Psoas muscle (tissue), 8 donors: ENCODE measurements around the gene TMEM176A. TPM values are rescaled to one million over a fixed set of nuclear protein-coding genes. Genes with fewer than 3 reads are reported as not detected.
"Not testable (repeated sequence)": the region's sequence is repeated elsewhere in the genome, so short reads cannot be mapped to it uniquely, and the experiment has no call there.

ENCODE experiments used
- ATAC-seq, 4 donors: fragments of 200-7000 bp; cut with Tn5 transposase; one replicate each; pipeline ENCODE4 v1.9.1; 2020; ENCODE audit warnings: moderate library complexity in 3 of 4, mild to moderate bottlenecking in 2 of 4
- DNase-seq, 2 donors: peaks; one replicate each; pipeline ENCODE4 v3.0.0-alpha.2; 2020
- H3K27ac ChIP-seq: fragments of 200-600 bp; one replicate; pipeline ENCODE4 v1.8.0; 2022
- H3K27me3 ChIP-seq, 3 donors: fragments of 200-600 bp in 1 of 3; one replicate each; pipeline versions ENCODE4 v1.6.1 to v1.8.0; 2013 to 2022; ENCODE audit warnings: low read length in 2 of 3, mild to moderate bottlenecking in 2 of 3, moderate library complexity in 1 of 3; ENCODE audit not compliant: insufficient read depth in 3 of 3
- H3K36me3 ChIP-seq, 2 donors: fragments of 200-600 bp in 1 of 2; one replicate each; pipeline versions ENCODE4 v1.6.1 to v1.8.0; 2013 to 2022; ENCODE audit warnings: low read depth in 1 of 2, mild to moderate bottlenecking in 1 of 2, moderate library complexity in 1 of 2; ENCODE audit not compliant: insufficient read depth in 1 of 2
- H3K4me1 ChIP-seq: fragments of 200-600 bp; one replicate; pipeline ENCODE4 v1.8.0; 2022
- H3K4me3 ChIP-seq: fragments of 200-600 bp; one replicate; pipeline ENCODE4 v1.8.0; 2022; ENCODE audit warnings: mild to moderate bottlenecking
- H3K9me3 ChIP-seq: fragments of 200-600 bp; one replicate; pipeline ENCODE4 v1.8.0; 2022
- CTCF ChIP-seq: fragments of 200-600 bp; IDR thresholded peaks from one replicate; pipeline ENCODE4 v1.8.0; 2022; ENCODE audit warnings: antibody characterized with exemption
- WGBS, 3 donors: extraction: QIAGEN DNeasy Blood & Tissue Kit; methylation state at CpG; one replicate each; pipeline versions ENCODE4 v1.1.6 to v1.1.7; 2013; 5-methylcytosine and 5-hydroxymethylcytosine counted together
- intact Hi-C, 2 donors: fragments of 100-400 bp; cut with DNase I; formaldehyde crosslinking; loops; one replicate each; pipeline versions ENCODE4 v1.11.0 to v1.14.2; 2022
- polyA plus RNA-seq, 3 donors: library from polyadenylated mRNA; stranded (reverse); fragments of 200-250 nt; gene quantifications; one replicate each; pipeline ENCODE4 v1.2.3, GENCODE V29; 2013
- total RNA-seq, 4 donors: library from RNA; stranded (reverse); fragmentation: NEBNext Ultra II Directional in 2 of 4; extraction: Animal tissue kit (Norgen Biotek cat#: 25700) in 2 of 4; gene quantifications; one replicate each; pipeline versions ENCODE4 v1.2.1 to v1.2.4, GENCODE V29; 2021 to 2023
- donor health status: healthy with polysubstance abuse.
- donor health status: DM: no; HTN: no; CAD: no; lungs with moderate emphysema.
- donor health status: Bipolar disorder and iron deficiency.
- donor health status: healthy.
- donor health status: DM: yes; HTN: yes; CAD: no.
- donor health status: DM: no; HTN: no; CAD: no.
- donor health status: DM: no; HTN: no; CAD: no.
- donor health status: DM: yes; HTN: yes; CAD: no.

The TMEM176A gene
- total and polyA plus RNA-seq, 7 donors, result 2.3 to 13.7 (median 3.2) TPM

GRCh38 chr7:150803161-150803860, 2.7 kb downstream of the TMEM176A start:
- H3K4me3 ChIP-seq, result no peak overlapping the region
- peaks cover 9% of the 10 kb centered on the region for H3K9me3 ChIP-seq
- TF ChIP-seq CTCF, result no peak
- ATAC-seq (no peak), DNase-seq (no peak)
- no peaks in the 10 kb centered on the region for H3K36me3 ChIP-seq
- H3K27me3 ChIP-seq, result peaks cover 0 to 47% (median 8%) of the 10 kb centered on the region in 3 donors
- H3K4me1 ChIP-seq, result no peaks in the 10 kb centered on the region
- WGBS, 3 donors, result 40 to 46% (median 42%) methylated on average over 10 of the region's 10 CpGs
- intact Hi-C loops, result no loop called here
- no peak overlapping the region for H3K27ac ChIP-seq

- Histone ChIP-seq H3K27ac (no peak overlapping the region), H3K4me3 (no peak overlapping the region)
- ATAC-seq, result no peak
Observed at GRCh38 chr7:150804802-150805201, 4.2 kb downstream of the TMEM176A start.

GRCh38 chr7:150805864-150806263, 5.3 kb downstream of the TMEM176A start:
- no peaks in the 10 kb centered on the region for H3K36me3 ChIP-seq
- no peak for TF ChIP-seq CTCF
- H3K4me3 ChIP-seq, result no peak overlapping the region
- H3K4me1 ChIP-seq, result no peaks in the 10 kb centered on the region
- H3K27ac ChIP-seq, result no peak overlapping the region
- no peak for DNase-seq
- ATAC-seq, result no peak
- H3K9me3 ChIP-seq, result peaks cover 9% of the 10 kb centered on the region
- intact Hi-C loops, result no loop called here
- H3K27me3 ChIP-seq, result peaks cover 0 to 25% (median 7%) of the 10 kb centered on the region in 3 donors

More at GRCh38 chr7:150804802-150805201, 4.2 kb downstream of the TMEM176A start:
- DNase-seq, result no peak
- intact Hi-C loops, result no loop called here
- TF ChIP-seq CTCF, result no peak
- Histone ChIP-seq H3K36me3 (no peaks in the 10 kb centered on the region), H3K9me3 (peaks cover 9% of the 10 kb centered on the region), H3K27me3 (peaks cover 0 to 36% (median 8%) of the 10 kb centered on the region in 3 donors), H3K4me1 (no peaks in the 10 kb centered on the region)
- WGBS, 3 donors, result 83 to 92% (median 90%) methylated on average over 5 of the region's 5 CpGs

- H3K36me3 ChIP-seq, result no peaks in the 10 kb centered on the region
- ATAC-seq (no peak), DNase-seq (no peak)
- WGBS, 3 donors, result 95 to 100% (median 96%) methylated on average over 3 of the region's 3 CpGs
- no peak overlapping the region for H3K4me3 ChIP-seq
- H3K27me3 ChIP-seq, result peaks cover 0 to 19% (median 4%) of the 10 kb centered on the region in 3 donors
- TF ChIP-seq CTCF, result no peak
- H3K4me1 ChIP-seq, result no peaks in the 10 kb centered on the region
- intact Hi-C loops, result no loop called here
- no peak overlapping the region for H3K27ac ChIP-seq
- H3K9me3 ChIP-seq, result peaks cover 9% of the 10 kb centered on the region
Observed at GRCh38 chr7:150806454-150806853, 5.9 kb downstream of the TMEM176A start.

- ATAC-seq (no peak), DNase-seq (no peak)
- Histone ChIP-seq H3K4me3 (no peak overlapping the region), H3K4me1 (no peaks in the 10 kb centered on the region), H3K36me3 (no peaks in the 10 kb centered on the region), H3K27ac (no peak overlapping the region), H3K9me3 (peaks cover 9% of the 10 kb centered on the region), H3K27me3 (peaks cover 0 to 15% (median 4%) of the 10 kb centered on the region in 3 donors)
- intact Hi-C loops, result no loop called here
- WGBS, 3 donors, result 79 to 84% (median 83%) methylated on average over 2 of the region's 2 CpGs
- no peak for TF ChIP-seq CTCF
Observed at GRCh38 chr7:150806863-150807262, 6.3 kb downstream of the TMEM176A start.

GRCh38 chr7:150807616-150808438, 7.3 kb downstream of the TMEM176A start:
- not testable (repeated sequence) for H3K9me3 ChIP-seq, ATAC-seq
- 65 to 76% (median 74%) methylated on average over 13 of the region's 13 CpGs for WGBS, 3 donors

More at GRCh38 chr7:150807616-150808438, 7.3 kb downstream of the TMEM176A start:
- H3K4me3 ChIP-seq, H3K36me3 ChIP-seq, DNase-seq, intact Hi-C loops, H3K27ac ChIP-seq, H3K4me1 ChIP-seq, H3K27me3 ChIP-seq: not testable (repeated sequence)
